Sigmoid colon (tissue), 4 donors: ENCODE measurements around the gene KLHL22.

Source experiments
- CTCF ChIP-seq, 4 experiments: fragments of 450-650 bp in 3 of 4; fragments of 200-600 bp in 1 of 4; IDR thresholded peaks; one replicate each; pipeline ENCODE4 v1.5.1; 2016 to 2019; ENCODE audit warnings: antibody characterized with exemption in 4 of 4, mild to moderate bottlenecking in 3 of 4, moderate library complexity in 2 of 4
- POLR2AphosphoS5 ChIP-seq, 4 donors: sonication (generic); formaldehyde crosslinking; IDR thresholded peaks; one replicate each; pipeline ENCODE4 v1.6.1; 2017; ENCODE audit warnings: antibody characterized with exemption in 4 of 4

GRCh38 chr22:20407829-20408228, 87.8 kb downstream of the KLHL22 start:
- TF ChIP-seq CTCF (IDR thresholded peaks at IDR 0.05) (no peak), POLR2AphosphoS5 (IDR thresholded peaks at IDR 0.05) (no peak)
